Ascending aorta (tissue), 2 donors: ENCODE results near the gene EFNB2. TPM values are rescaled to one million over a fixed set of nuclear protein-coding genes. Genes with fewer than 3 reads are reported as not detected.

ENCODE experiments used
- DNase-seq, 2 donors: peaks; one replicate each; pipeline ENCODE4 v3.0.0-alpha.2; 2019; ENCODE audit warnings: low spot score in 2 of 2
- H3K27ac ChIP-seq, 2 donors: fragments of 200-600 bp; sonication (generic); one replicate each; pipeline ENCODE4 v1.5.1; 2016 to 2017; ENCODE audit warnings: mild to moderate bottlenecking in 1 of 2
- H3K27me3 ChIP-seq: fragments of 200-600 bp; sonication (generic); one replicate; pipeline ENCODE4 v1.5.1; 2017
- H3K36me3 ChIP-seq, 2 donors: fragments of 200-600 bp; sonication (generic); one replicate each; pipeline ENCODE4 v1.5.1; 2016
- H3K4me1 ChIP-seq, 2 donors: fragments of 200-600 bp; sonication (generic); one replicate each; pipeline ENCODE4 v1.5.1; 2016 to 2017; ENCODE audit warnings: mild to moderate bottlenecking in 1 of 2
- H3K4me3 ChIP-seq, 2 donors: fragments of 200-600 bp; sonication (generic); one replicate each; pipeline ENCODE4 v1.5.1; 2016 to 2017; ENCODE audit warnings: mild to moderate bottlenecking in 1 of 2
- H3K9me3 ChIP-seq, 2 donors: fragments of 200-600 bp; sonication (generic); one replicate each; pipeline ENCODE4 v1.5.1; 2016
- CTCF ChIP-seq, 3 experiments: fragments of 200-600 bp in 2 of 3; fragments of 450-650 bp in 1 of 3; sonication (generic) in 2 of 3; IDR thresholded peaks; one replicate each; pipeline ENCODE4 v1.5.1; 2016 to 2019; ENCODE audit warnings: antibody characterized with exemption in 3 of 3, mild to moderate bottlenecking in 1 of 3, moderate library complexity in 1 of 3
- intact Hi-C: fragments of 100-400 bp; cut with DNase I; formaldehyde crosslinking; loops from one replicate; pipeline ENCODE4 v1.15.1; 2023
- total RNA-seq: library from RNA; depleted of rRNA; stranded (reverse); fragments of >200 nt; gene quantifications from one replicate; pipeline ENCODE4 v1.1.0, GENCODE V29; 2016

The EFNB2 gene
- total RNA-seq, 1 donor from 2014 or later: 38.0 TPM

GRCh38 chr13:106471957-106472543, 63.4 kb downstream of the EFNB2 start:
- H3K4me3 ChIP-seq: peak overlapping the region in 1 of 2 donors; percentile 32
- H3K36me3 ChIP-seq: no peaks in the 10 kb centered on the region
- DNase-seq: peak; percentile 35 to 85
- intact Hi-C loops: loop anchor here (2.0 kb wide), 1 partner anchor 21 kb away; no protein-coding TSS in a partner anchor
- no peaks in the 10 kb centered on the region for H3K27me3 ChIP-seq
- peak overlapping the region; percentile 47 to 64 for H3K27ac ChIP-seq
- TF ChIP-seq CTCF (IDR thresholded peaks at IDR 0.05): no peak
- peaks cover 0 to 9% of the 10 kb centered on the region in 2 donors for H3K4me1 ChIP-seq
- no peaks in the 10 kb centered on the region for H3K9me3 ChIP-seq

GRCh38 chr13:106470576-106470975, 64.9 kb downstream of the EFNB2 start:
- H3K4me3 ChIP-seq: no peak overlapping the region
- intact Hi-C loops: no loop called here
- DNase-seq: no peak
- peaks cover 0 to 9% of the 10 kb centered on the region in 2 donors for H3K4me1 ChIP-seq
- H3K36me3 ChIP-seq: no peaks in the 10 kb centered on the region
- no peaks in the 10 kb centered on the region for H3K9me3 ChIP-seq
- TF ChIP-seq CTCF (IDR thresholded peaks at IDR 0.05): no peak
- H3K27ac ChIP-seq: no peak overlapping the region
- H3K27me3 ChIP-seq: no peaks in the 10 kb centered on the region

GRCh38 chr13:106468744-106469590, 66.5 kb downstream of the EFNB2 start:
- no peaks in the 10 kb centered on the region for H3K27me3 ChIP-seq
- no peak overlapping the region for H3K4me3 ChIP-seq
- no peak for DNase-seq
- no peaks in the 10 kb centered on the region for H3K36me3 ChIP-seq
- no peaks in the 10 kb centered on the region for H3K9me3 ChIP-seq
- H3K27ac ChIP-seq: no peak overlapping the region
- peaks cover 0 to 9% of the 10 kb centered on the region in 2 donors for H3K4me1 ChIP-seq
- intact Hi-C loops: no loop called here
- TF ChIP-seq CTCF (IDR thresholded peaks at IDR 0.05): no peak

GRCh38 chr13:106468207-106468606, 67.3 kb downstream of the EFNB2 start:
- Histone ChIP-seq H3K27ac (peak overlapping the region; percentile 44 to 65), H3K4me3 (peak overlapping the region in 1 of 2 donors; percentile 41), H3K36me3 (no peaks in the 10 kb centered on the region)

More at GRCh38 chr13:106468207-106468606, 67.3 kb downstream of the EFNB2 start:
- TF ChIP-seq CTCF (IDR thresholded peaks at IDR 0.05): no peak
- Histone ChIP-seq H3K27me3 (no peaks in the 10 kb centered on the region), H3K4me1 (peaks cover 0 to 9% of the 10 kb centered on the region in 2 donors), H3K9me3 (no peaks in the 10 kb centered on the region)
- no peak for DNase-seq
- intact Hi-C loops: no loop called here
